Esophagus muscularis mucosa (tissue), 4 donors: Measurements from ENCODE around the gene ALKBH4. TPM values are rescaled to one million over a fixed set of nuclear protein-coding genes. Genes with fewer than 3 reads are reported as not detected.

Experiments
- DNase-seq: peaks from one replicate; pipeline ENCODE4 v3.0.0-alpha.2; 2017; ENCODE audit errors: extremely low spot score
- H3K27ac ChIP-seq, 4 donors: fragments of 200-600 bp; sonication (generic); replicated peaks in 1 of 4; 1 replicate in 3 of 4; 2 replicates in 1 of 4; pipeline ENCODE4 v1.5.1; 2016 to 2019; ENCODE audit warnings: mild to moderate bottlenecking in 1 of 4
- H3K27me3 ChIP-seq, 4 donors: fragments of 200-600 bp; sonication (generic); one replicate each; pipeline versions ENCODE4 v1.5.1 to v1.6.0; 2016 to 2019
- H3K36me3 ChIP-seq, 4 donors: fragments of 200-600 bp; sonication (generic); one replicate each; pipeline ENCODE4 v1.5.1; 2016 to 2019
- H3K4me1 ChIP-seq, 4 donors: fragments of 200-600 bp; sonication (generic); one replicate each; pipeline ENCODE4 v1.5.1; 2016 to 2019
- H3K4me3 ChIP-seq, 4 donors: fragments of 200-600 bp; sonication (generic); 1 replicate in 2 of 4; 2 replicates in 2 of 4; pipeline ENCODE4 v1.5.1; 2016 to 2019; ENCODE audit warnings: mild to moderate bottlenecking in 4 of 4, moderate library complexity in 1 of 4
- H3K9me3 ChIP-seq, 4 donors: fragments of 200-600 bp; sonication (generic); 1 replicate in 3 of 4; 2 replicates in 1 of 4; pipeline ENCODE4 v1.5.1; 2016 to 2019
- EP300 ChIP-seq: sonication (generic); formaldehyde crosslinking; IDR thresholded peaks from one replicate; pipeline ENCODE4 v1.6.1; 2017; ENCODE audit warnings: antibody characterized with exemption
- POLR2A ChIP-seq: fragments of 450-650 bp; IDR thresholded peaks from one replicate; pipeline ENCODE4 v1.6.1; 2017; ENCODE audit warnings: antibody characterized with exemption, moderate library complexity, mild to moderate bottlenecking, low read depth
- POLR2AphosphoS5 ChIP-seq, 2 donors: sonication (generic); formaldehyde crosslinking; IDR thresholded peaks; one replicate each; pipeline ENCODE4 v1.6.1; 2017; ENCODE audit warnings: antibody characterized with exemption in 2 of 2
- WGBS: methylation state at CpG from one replicate; pipeline ENCODE4 v1.1.5; 2018; 5-methylcytosine and 5-hydroxymethylcytosine counted together
- intact Hi-C: fragments of 100-400 bp; cut with DNase I; formaldehyde crosslinking; loops from one replicate; pipeline ENCODE4 v1.15.1; 2023
- total RNA-seq, 4 donors: library from RNA; depleted of rRNA; stranded (reverse); fragments of >200 nt; gene quantifications; one replicate each; pipeline versions ENCODE4 v1.1.0 to v1.2.1, GENCODE V29; 2016
- TF ChIP-seq, protein P1 (sequence below), 3 experiments: fragments of 200-600 bp in 2 of 3; fragments of 450-650 bp in 1 of 3; sonication (generic) in 2 of 3; IDR thresholded peaks; one replicate each; pipeline ENCODE4 v1.5.1; 2017 to 2019; ENCODE audit warnings: antibody characterized with exemption in 3 of 3, mild to moderate bottlenecking in 2 of 3, moderate library complexity in 1 of 3

ALKBH4 gene
- total RNA-seq, 4 donors from 2014 or later, result 8.3 to 19.4 (median 16.0) TPM

DNA sequence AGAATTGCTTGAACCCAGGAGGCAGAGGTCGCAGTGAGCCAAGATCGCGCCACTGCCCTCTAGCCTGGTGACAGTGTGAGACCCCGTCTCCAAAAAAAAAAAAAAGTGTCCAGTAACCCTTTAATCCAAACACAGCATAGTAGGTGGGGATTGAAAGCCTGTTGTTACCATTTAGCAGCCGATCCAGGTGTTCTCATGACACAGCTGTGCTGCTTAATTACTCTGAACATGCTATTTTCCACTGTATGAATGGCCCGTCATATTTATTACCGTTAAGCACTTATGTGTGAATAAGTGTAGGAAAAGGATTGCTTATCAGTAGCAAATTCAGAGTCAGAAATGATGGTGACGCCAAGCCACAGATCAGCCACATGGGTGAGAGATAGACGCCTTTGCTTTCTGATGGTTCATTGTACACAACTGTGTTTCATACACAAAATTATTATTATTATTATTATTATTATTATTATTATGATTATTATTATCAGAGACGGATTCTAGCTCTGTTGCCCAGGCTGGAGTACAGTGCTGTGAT, 42.9 kb downstream of the ALKBH4 start:
- WGBS, result 92% methylated on average over 10 of the region's 10 CpGs
- H3K4me1 ChIP-seq, result peaks cover 0 to 7% (median 0%) of the 10 kb centered on the region in 4 donors
- intact Hi-C loops, result no loop called here
- H3K36me3 ChIP-seq, result peaks cover 35 to 99% (median 81%) of the 10 kb centered on the region in 4 donors
- H3K9me3 ChIP-seq, result no peaks in the 10 kb centered on the region
- H3K27me3 ChIP-seq, result no peaks in the 10 kb centered on the region
- no peak for DNase-seq
- no peak for TF ChIP-seq EP300
- TF ChIP-seq, protein P1, sequence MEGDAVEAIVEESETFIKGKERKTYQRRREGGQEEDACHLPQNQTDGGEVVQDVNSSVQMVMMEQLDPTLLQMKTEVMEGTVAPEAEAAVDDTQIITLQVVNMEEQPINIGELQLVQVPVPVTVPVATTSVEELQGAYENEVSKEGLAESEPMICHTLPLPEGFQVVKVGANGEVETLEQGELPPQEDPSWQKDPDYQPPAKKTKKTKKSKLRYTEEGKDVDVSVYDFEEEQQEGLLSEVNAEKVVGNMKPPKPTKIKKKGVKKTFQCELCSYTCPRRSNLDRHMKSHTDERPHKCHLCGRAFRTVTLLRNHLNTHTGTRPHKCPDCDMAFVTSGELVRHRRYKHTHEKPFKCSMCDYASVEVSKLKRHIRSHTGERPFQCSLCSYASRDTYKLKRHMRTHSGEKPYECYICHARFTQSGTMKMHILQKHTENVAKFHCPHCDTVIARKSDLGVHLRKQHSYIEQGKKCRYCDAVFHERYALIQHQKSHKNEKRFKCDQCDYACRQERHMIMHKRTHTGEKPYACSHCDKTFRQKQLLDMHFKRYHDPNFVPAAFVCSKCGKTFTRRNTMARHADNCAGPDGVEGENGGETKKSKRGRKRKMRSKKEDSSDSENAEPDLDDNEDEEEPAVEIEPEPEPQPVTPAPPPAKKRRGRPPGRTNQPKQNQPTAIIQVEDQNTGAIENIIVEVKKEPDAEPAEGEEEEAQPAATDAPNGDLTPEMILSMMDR (IDR thresholded peaks at IDR 0.05), result no peak
- TF ChIP-seq POLR2AphosphoS5 (IDR thresholded peaks at IDR 0.05), result no peak
- no peak for TF ChIP-seq POLR2A
- no peak overlapping the region for H3K4me3 ChIP-seq
- H3K27ac ChIP-seq, result no peak overlapping the region

DNA sequence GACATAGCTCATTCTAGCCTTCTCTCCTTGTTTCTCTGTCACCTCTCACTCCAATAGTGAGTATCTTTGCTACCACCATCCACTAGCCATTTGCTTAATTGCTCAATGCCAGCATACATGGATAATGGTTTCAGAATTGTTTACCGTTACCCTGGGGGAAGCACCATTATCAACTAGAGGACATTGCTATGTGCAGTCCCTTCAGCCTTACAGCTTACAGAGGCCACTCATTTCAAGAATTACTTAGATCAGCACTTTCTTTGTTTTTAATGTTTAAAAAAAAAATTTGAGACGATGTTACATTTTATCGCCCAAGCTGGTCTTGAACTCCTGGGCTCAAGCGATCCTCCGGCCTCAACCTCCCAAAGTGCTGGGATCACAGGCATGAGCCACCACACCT, 46.1 kb downstream of the ALKBH4 start:
- intact Hi-C loops, result no loop called here
- WGBS, result 96% methylated on average over 5 of the region's 5 CpGs
- Histone ChIP-seq H3K27me3 (no peaks in the 10 kb centered on the region), H3K36me3 (peaks cover 20 to 99% (median 78%) of the 10 kb centered on the region in 4 donors), H3K9me3 (no peaks in the 10 kb centered on the region), H3K4me3 (no peak overlapping the region), H3K27ac (no peak overlapping the region), H3K4me1 (no peaks in the 10 kb centered on the region)
- TF ChIP-seq POLR2A (no peak), EP300 (no peak), POLR2AphosphoS5 (IDR thresholded peaks at IDR 0.05) (no peak)
- TF ChIP-seq, protein P1 (IDR thresholded peaks at IDR 0.05), result no peak
- DNase-seq, result no peak

DNA sequence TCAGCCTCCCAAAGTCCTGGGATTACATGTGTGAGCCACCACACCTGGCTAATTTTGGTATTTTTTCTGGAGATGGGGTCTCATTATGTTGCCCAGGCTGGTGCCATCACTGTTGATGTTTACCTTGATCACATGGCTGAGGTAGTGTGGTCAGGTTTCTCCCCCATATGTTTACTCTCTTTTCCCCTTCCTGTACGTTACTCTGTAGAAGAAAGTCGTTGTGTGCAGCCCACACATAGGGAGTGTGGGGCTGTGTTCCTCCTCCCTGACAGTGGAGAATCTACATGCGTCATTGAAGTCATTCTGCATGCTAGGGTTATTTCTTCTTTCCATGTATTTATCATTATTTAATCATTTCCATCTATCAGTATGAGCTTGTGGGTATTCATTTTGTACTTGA, 47.6 kb downstream of the ALKBH4 start:
- H3K27me3 ChIP-seq, result no peaks in the 10 kb centered on the region
- intact Hi-C loops, result no loop called here
- H3K4me1 ChIP-seq, result peaks cover 0 to 9% (median 4%) of the 10 kb centered on the region in 4 donors
- H3K9me3 ChIP-seq, result no peaks in the 10 kb centered on the region
- no peak overlapping the region for H3K4me3 ChIP-seq
- DNase-seq, result no peak
- TF ChIP-seq, protein P1 (IDR thresholded peaks at IDR 0.05), result no peak
- no peak for TF ChIP-seq EP300
- TF ChIP-seq POLR2AphosphoS5 (IDR thresholded peaks at IDR 0.05), result no peak
- no peak for TF ChIP-seq POLR2A
- 82% methylated on average over 3 of the region's 3 CpGs for WGBS
- peaks cover 20 to 98% (median 83%) of the 10 kb centered on the region in 4 donors for H3K36me3 ChIP-seq
- H3K27ac ChIP-seq, result no peak overlapping the region

DNA sequence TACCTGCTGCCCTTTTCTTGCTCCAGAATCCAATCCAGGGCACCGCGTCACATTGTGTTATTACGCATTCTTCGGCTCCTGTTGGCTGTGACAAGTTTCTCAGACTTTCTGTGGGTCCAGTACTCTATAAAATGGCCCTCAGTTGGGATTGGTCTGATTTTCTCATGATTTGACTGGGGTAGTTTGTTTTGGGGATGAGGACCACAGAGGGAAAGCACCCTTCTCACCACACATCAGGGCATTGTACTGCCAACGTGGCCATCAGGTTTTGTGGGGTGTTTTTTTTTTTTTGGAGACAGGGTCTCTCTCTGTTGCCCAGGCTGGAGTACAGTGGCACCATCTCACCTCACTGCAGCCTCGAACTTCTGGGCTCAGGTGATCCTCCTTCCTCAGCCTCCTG, 48.3 kb downstream of the ALKBH4 start:
- peaks cover 0 to 10% (median 4%) of the 10 kb centered on the region in 4 donors for H3K4me1 ChIP-seq
- no peak overlapping the region for H3K4me3 ChIP-seq
- no peak for DNase-seq
- H3K27ac ChIP-seq, result no peak overlapping the region
- H3K27me3 ChIP-seq, result no peaks in the 10 kb centered on the region
- H3K36me3 ChIP-seq, result peaks cover 15 to 98% (median 84%) of the 10 kb centered on the region in 4 donors
- TF ChIP-seq EP300 (no peak), POLR2AphosphoS5 (IDR thresholded peaks at IDR 0.05) (no peak), POLR2A (no peak)
- TF ChIP-seq, protein P1 (IDR thresholded peaks at IDR 0.05), result no peak
- WGBS, result 93% methylated on average over 6 of the region's 6 CpGs
- H3K9me3 ChIP-seq, result no peaks in the 10 kb centered on the region
- intact Hi-C loops, result no loop called here

DNA sequence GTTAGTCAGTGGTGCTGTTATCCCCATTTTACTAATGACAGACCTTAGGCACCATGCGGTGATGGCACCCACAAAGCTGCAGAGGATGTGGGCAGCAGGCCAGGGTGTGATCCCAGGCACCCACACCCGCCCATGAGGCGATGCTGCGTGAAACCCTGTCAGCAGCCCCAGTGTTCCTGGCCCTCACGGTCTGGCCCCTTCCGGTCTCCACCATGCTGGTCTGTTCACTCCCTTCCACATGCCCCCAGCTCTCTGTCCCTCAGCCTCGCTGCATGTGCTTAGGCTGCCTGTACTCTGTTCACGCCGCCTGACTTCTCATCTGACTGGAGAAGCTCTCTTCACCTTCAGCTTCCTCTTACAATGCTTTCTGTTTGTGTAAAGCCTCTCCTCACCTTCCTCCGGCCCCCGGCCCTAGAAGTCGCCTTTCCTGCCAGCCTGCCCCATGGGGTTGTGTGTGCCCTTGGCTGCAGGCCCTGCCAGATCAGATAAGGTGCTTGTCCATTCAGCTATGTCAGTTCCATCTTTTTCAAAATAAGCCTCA, 48.9 kb downstream of the ALKBH4 start:
- H3K4me1 ChIP-seq, result peaks cover 0 to 10% (median 4%) of the 10 kb centered on the region in 4 donors
- no peak for DNase-seq
- H3K4me3 ChIP-seq, result no peak overlapping the region
- no peak for TF ChIP-seq POLR2AphosphoS5 (IDR thresholded peaks at IDR 0.05)
- TF ChIP-seq POLR2A, result no peak
- TF ChIP-seq, protein P1 (IDR thresholded peaks at IDR 0.05), result no peak
- TF ChIP-seq EP300, result no peak
- peaks cover 15 to 98% (median 84%) of the 10 kb centered on the region in 4 donors for H3K36me3 ChIP-seq
- H3K27me3 ChIP-seq, result no peaks in the 10 kb centered on the region
- no peaks in the 10 kb centered on the region for H3K9me3 ChIP-seq
- intact Hi-C loops, result no loop called here
- 88% methylated on average over 9 of the region's 12 CpGs for WGBS
- no peak overlapping the region for H3K27ac ChIP-seq
